Measurements from ENCODE around the gene PCDH8.

- TF ChIP-seq, protein P1, sequence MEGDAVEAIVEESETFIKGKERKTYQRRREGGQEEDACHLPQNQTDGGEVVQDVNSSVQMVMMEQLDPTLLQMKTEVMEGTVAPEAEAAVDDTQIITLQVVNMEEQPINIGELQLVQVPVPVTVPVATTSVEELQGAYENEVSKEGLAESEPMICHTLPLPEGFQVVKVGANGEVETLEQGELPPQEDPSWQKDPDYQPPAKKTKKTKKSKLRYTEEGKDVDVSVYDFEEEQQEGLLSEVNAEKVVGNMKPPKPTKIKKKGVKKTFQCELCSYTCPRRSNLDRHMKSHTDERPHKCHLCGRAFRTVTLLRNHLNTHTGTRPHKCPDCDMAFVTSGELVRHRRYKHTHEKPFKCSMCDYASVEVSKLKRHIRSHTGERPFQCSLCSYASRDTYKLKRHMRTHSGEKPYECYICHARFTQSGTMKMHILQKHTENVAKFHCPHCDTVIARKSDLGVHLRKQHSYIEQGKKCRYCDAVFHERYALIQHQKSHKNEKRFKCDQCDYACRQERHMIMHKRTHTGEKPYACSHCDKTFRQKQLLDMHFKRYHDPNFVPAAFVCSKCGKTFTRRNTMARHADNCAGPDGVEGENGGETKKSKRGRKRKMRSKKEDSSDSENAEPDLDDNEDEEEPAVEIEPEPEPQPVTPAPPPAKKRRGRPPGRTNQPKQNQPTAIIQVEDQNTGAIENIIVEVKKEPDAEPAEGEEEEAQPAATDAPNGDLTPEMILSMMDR (IDR thresholded peaks at IDR 0.05; ENCODE audit: poor library complexity, severe bottlenecking) = no peak
- TF ChIP-seq MXI1 (conservative IDR thresholded peaks at IDR 0.05; ENCODE audit: poor library complexity, severe bottlenecking) (no peak), POLR2AphosphoS5 (IDR thresholded peaks at IDR 0.05) (no peak), SMC3 (conservative IDR thresholded peaks at IDR 0.05; ENCODE audit: poor library complexity) (no peak), EZH2 (IDR thresholded peaks at IDR 0.05; ENCODE audit: borderline replicate concordance, insufficient read depth, low read length, poor library complexity, severe bottlenecking) (no peak), EP300 (conservative IDR thresholded peaks at IDR 0.05; ENCODE audit: poor library complexity, severe bottlenecking) (no peak), RAD21 (conservative IDR thresholded peaks at IDR 0.05) (no peak)
These were observed 33.1 kb downstream of the PCDH8 start for GRCh38 chr13:52815330-52815729.

All from neural cell (in vitro differentiated cells).